GM19455 (cell line): ENCODE measurements around the gene OPTC.

Experiments
- ATAC-seq: cut with Tn5 transposase; IDR thresholded peaks from one replicate; pipeline ENCODE4 v1.9.1; 2021; ENCODE audit not compliant: unreplicated experiment

The OPTC gene

DNA sequence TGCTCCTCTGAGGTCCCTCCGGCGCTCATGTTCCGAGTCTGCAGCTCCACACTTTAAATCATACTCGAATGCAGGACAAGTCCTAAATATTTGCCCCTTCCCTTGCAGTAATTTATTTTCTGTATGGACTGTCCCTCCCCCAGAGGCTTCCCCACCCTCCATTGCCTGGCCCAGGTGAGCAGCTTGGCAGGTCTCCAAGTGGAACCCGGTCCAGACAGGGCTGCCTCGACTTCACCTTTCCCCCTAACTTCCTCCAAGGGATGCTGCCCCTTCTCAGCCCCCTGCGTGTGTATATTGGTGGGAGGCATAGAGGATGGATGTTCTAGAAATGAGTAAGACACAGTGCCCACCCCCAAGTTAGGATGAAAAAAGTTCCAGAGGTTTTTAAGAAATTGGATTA lies 5.4 kb upstream of the OPTC start:
- ATAC-seq, result no peak

GRCh38 chr1:203490607-203491006 lies 3.3 kb upstream of the OPTC start:
- no peak for ATAC-seq

DNA sequence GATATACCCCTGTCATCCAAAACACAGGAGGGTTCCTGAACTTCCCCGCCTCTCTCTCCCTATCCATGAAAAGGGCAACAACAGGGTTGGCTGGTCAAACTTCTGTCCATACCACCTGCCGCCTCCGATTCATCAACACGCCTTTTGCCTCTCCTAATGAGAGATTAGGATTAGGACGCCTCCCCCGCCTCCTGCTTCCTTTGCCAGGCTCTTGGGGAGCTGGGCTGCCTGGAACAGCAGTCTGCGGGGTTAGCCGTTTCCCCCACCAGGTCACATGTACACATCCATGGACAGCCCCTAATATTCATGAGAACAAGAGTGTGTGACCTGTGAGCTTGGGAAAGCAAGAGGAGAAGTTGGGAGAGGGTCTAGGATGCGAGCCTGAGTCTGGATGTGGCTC lies 2.3 kb upstream of the OPTC start:
- ATAC-seq, result no peak

DNA sequence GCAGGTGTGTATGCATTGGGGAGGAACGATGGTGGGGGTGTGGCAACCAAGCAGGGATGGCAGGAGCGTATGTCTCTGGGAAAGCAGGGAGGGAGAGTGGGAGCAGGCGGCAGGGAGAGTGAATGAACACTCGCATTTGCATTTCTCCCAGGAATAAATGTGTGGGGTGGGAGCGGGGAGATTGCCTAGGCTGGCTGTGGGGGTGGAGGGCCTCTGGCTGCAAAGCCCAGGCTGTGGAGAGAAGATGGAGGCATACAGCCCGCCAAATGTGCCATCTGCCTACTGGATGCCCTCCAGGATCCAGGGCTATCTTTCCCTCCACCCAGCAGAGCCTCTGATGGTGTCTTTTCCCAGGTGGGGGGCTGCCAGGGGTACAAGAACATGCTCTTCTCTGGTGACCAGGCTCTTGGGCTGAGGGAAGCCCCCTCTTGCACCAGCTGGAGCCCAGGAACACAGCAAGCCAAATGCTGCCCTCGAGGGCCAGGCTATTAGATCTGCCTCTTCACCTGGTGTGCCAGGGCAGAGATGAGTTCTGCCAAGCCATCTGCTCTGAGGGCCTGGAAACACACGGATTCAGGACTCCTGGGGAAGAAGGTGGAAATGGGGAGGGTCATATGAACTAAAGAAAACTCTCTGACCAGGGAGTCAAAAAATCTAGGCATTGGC lies 1.7 kb upstream of the OPTC start:
- no peak for ATAC-seq

GRCh38 chr1:203492748-203493130 lies 1.2 kb upstream of the OPTC start:
- ATAC-seq, result no peak

DNA sequence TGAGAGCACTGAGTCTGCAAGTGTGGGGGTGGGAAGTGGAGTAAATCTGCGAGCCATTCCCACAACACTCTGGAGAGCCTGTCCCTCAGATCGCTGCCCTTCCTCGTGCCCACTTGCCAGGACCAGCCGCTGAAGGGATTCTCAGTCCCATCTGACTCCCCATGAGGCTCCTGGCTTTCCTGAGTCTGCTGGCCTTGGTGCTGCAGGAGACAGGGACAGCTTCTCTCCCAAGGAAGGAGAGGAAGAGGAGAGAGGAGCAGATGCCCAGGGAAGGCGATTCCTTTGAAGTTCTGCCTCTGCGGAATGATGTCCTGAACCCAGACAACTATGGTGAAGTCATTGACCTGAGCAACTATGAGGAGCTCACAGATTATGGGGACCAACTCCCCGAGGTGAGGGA lies 1.9 kb downstream of the OPTC start:
- ATAC-seq, result no peak

DNA sequence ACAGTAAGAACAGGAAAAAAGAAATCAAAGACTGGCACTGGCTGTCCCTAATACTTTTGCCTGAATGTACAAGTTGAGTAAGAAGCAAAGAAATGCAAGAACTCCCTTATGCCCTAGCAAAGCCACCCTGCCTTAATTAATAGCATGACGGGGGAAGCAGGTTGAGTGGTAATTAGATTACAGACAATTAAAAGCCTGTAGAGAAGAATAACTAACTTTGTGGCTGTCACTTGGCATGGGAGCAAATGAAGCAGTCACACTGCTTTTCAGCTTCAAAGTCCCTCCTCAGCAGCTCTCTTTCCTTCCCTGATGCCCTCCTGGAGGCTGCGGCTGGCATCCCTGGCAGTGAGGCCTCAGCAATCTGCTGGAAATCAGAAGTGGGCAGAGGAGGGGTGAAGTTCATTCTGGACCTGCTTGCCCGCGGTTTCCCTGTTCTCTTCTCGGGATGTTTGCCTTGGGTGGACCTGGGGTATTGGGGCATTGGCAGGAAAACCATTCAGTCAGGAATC lies 3.4 kb downstream of the OPTC start:
- no peak for ATAC-seq

DNA sequence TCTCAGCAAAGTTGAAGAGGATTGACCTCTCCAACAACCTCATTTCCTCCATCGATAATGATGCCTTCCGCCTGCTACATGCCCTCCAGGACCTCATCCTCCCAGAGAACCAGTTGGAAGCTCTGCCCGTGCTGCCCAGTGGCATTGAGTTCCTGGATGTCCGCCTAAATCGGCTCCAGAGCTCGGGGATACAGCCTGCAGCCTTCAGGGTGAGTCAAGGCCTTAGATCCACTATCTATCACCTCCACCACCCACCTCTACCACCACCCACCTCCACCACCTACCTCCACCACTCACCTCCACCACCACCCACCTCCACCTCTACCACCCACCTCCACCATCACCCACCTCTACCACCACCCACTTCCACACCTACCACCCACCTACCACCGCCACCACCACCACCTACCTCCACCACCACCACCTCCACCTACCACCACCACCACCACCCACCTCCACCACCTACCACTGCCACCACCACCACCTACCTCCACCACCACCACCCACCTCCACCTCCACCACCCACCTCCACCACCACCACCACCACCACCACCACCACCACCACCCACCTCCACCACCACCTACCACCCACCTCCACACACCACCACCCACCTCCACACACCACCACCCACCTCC lies 5.8 kb downstream of the OPTC start:
- no peak for ATAC-seq

GRCh38 chr1:203500279-203500678 lies 6.3 kb downstream of the OPTC start:
- no peak for ATAC-seq

- ATAC-seq, result no peak
Observed at GRCh38 chr1:203503836-203504235, 9.9 kb downstream of the OPTC start.

DNA sequence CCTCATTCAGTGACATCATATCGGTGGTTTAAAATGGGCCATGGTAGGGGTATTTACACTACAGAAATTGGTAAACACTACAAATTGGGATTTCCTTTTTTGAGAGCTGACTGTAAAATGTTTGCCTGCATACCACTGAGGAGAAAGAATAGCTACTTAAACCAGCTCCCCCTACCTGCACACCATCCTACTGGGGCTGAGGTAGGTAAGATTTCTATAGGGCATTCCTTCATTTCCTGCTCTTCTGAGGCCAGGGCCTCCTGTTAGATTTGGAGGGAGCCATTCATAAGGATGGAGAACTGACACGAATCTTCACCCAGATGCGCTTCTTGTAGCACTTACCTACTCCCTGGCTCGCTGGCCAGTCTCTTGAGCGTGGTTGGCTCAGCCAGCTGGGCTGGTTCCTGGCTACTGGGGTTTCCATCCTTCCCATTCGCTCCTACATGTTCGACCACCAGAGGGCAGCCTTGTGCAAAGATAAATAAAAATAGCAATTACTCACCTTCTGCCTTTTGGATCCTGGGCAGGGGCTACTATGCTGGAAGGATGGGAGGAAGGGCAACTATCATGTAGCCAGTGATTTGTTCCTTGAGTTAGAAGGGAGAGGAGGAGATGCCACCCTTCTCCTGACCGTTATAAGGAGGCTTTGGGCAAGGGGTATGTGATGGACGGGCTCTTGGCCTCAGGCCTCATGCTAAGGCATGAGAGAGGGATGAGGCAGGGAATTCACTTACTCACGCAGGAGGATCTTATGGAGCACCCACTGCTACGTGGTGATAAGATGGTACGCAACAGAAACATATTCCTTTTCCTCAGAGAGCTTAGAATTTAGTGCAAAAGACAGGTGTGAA lies 10.7 kb downstream of the OPTC start:
- no peak for ATAC-seq

DNA sequence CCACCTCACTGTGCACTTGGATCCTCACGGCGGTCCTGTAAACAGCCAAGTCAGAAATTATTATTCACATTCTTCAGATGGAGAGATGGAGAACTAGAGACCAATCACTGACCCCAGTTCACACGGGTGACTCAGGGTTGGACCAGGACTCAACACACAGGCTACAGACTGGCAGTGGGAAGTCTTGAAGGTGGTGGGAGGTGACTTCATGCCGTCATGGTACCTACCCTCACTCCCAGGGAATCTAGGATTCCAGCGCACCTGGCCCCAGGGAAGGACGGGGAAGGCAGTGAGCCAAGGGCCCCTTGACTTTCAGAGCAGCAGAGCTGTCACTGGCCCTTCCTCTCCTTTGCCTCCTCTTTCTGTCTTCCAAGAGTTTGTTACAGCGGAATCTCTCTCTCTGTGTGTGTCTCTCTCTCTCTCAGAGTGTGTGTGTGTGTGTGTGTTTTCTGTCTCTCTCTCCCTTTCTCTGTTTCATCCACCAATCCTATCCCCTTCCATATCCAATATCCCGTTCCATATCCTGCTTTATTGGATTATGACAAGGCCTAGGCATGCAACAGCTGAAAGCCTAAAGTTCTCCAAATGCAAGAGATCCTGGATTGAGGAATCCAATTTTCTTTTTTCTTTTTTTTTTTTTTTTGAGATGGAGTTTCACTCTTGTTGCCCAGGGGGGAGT lies 11.7 kb downstream of the OPTC start:
- no peak for ATAC-seq

- no peak for ATAC-seq
Observed at GRCh38 chr1:203506858-203507626, 13.1 kb downstream of the OPTC start.

DNA sequence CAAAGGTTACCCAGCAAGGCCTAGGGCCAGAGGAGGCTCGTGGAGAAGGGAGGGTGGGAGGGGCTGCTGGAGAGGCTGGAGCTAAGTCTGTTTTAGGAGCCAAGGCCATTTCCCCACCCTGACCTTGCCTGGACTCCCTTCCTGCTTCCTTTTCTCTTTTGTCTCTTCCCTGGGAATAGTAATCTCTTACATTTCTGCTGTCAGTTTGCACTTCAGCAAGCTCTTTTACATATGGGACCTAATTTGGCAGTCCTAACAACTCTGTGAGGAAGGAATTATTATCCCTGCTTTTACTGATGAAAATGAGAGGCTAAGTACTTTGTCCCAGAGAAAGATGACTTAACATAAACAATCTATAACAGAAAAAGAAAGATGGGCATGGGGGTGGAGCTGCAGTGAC lies 13.8 kb downstream of the OPTC start:
- ATAC-seq, result no peak

DNA sequence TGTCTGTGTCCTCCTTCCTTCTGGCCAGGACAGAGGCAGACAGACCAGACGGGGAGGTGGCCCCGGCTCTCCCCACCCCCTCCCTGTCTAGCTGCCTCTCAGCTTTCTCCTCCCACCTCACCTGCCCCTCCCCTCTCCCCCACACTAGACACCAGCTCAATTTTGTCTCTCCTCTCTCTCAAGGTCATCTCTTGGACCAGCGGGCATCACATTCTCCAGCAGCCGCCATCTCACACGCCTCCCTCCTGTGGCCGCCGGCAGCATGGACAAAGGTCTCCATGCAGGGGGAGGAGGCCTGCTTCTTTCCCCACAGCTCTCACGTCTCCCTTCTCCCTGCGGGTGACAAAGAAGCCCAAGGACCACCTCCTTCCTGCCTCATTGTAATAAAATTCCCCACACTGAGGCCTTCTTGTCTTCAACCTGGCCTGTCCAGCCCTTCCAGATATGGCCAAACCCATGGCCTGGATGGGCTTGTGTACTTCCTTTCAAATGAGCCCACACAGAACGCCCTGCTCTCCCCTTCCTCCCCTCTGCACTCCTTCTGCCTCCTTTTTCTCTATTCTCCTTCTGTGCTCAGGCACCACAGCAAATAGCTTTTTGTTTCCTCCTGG lies 14.6 kb downstream of the OPTC start:
- ATAC-seq, result no peak

GRCh38 chr1:203509135-203509534 lies 15.2 kb downstream of the OPTC start:
- no peak for ATAC-seq

GRCh38 chr1:203511513-203511912 lies 17.6 kb downstream of the OPTC start:
- ATAC-seq, result no peak

GRCh38 chr1:203511930-203512329 lies 18.0 kb downstream of the OPTC start:
- no peak for ATAC-seq

- no peak for ATAC-seq
Observed at GRCh38 chr1:203512517-203512847, 18.5 kb downstream of the OPTC start.

DNA sequence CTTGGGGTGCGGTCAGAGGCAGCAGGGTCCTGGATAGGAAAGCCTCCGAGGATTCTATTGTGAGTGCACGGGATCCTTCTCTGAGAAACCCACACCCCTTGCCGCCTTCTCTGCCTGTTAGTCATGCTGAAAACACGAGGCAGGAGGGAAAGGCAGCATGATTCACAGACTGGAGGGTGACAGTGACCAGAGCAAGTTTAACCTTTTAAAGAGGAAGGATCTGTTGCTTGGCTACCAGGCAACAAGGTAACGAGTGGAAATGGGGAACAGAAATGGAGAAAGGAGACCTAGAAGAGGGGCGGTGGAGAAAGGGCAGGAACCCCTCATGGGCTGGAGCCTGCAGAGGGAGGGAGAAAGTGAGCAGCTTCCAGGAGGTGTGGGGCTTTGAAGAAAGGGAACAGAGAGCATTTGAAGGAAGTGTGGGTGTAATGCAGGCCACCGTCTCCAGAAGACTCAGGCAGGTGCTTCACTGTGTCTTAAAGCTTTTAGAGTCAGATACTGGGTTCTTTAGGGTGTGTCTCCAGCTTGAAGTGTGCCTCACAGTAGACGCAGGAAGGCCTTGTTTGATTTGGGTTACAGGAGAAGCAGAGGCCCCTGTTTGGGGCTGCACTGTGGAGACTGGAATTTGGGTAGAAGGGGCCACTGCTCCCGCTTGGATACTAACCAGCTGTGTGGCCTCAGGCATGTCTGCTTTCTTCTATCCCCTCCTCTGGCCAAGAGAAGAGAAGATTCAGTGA lies 19.1 kb downstream of the OPTC start:
- ATAC-seq, result no peak
